Astrocyte (in vitro differentiated cells and primary cell): ENCODE results near the gene FSIP1. TPM values are rescaled to one million over a fixed set of nuclear protein-coding genes. Genes with fewer than 3 reads are reported as not detected.
A peak's percentile ranks its signal among the peaks of the same experiment; 100 is the strongest.

Experiments used
- DNase-seq: peaks from one replicate; pipeline ENCODE4 v3.0.0-alpha.2; 2010; ENCODE audit warnings: low read depth
- FAIRE-seq: peaks from 2 replicates; lab custom pipeline; 2011; peaks lifted over from hg19 to GRCh38; lab: Jason Lieb, UNC
- H2AFZ ChIP-seq: 2 replicates; pipeline ENCODE4 v1.6.0; 2012; ENCODE audit warnings: low read depth, low read length, inconsistent platforms
- H3K27ac ChIP-seq: 2 replicates; pipeline ENCODE4 v1.5.1; 2011; ENCODE audit warnings: low read depth, low read length, inconsistent platforms
- H3K27me3 ChIP-seq: 2 replicates; pipeline ENCODE4 v1.6.0; 2011; ENCODE audit warnings: low read length, inconsistent platforms; ENCODE audit not compliant: insufficient read depth
- H3K36me3 ChIP-seq: 2 replicates; pipeline ENCODE4 v1.5.1; 2011; ENCODE audit warnings: low read length, inconsistent platforms; ENCODE audit not compliant: insufficient read depth
- H3K4me1 ChIP-seq: 2 replicates; pipeline ENCODE4 v1.5.1; 2011; ENCODE audit warnings: low read length, inconsistent platforms; ENCODE audit not compliant: insufficient read depth
- H3K4me2 ChIP-seq: 2 replicates; pipeline ENCODE4 v1.6.0; 2012; ENCODE audit warnings: low read length, inconsistent platforms
- H3K4me3 ChIP-seq: 2 replicates; pipeline ENCODE4 v1.5.1; 2011; ENCODE audit warnings: low read depth, mild to moderate bottlenecking, low read length, inconsistent platforms; ENCODE audit not compliant: insufficient read depth
- H3K79me2 ChIP-seq: 2 replicates; pipeline ENCODE4 v1.6.0; 2012; ENCODE audit warnings: mild to moderate bottlenecking, low read length, inconsistent platforms; ENCODE audit not compliant: insufficient read depth
- H3K9ac ChIP-seq: 2 replicates; pipeline ENCODE4 v1.6.0; 2012; ENCODE audit warnings: mild to moderate bottlenecking, low read length, inconsistent platforms
- H3K9me3 ChIP-seq: 2 replicates; pipeline ENCODE4 v1.5.1; 2012; ENCODE audit warnings: low read depth, mild to moderate bottlenecking, low read length, inconsistent platforms; ENCODE audit not compliant: insufficient read depth
- H4K20me1 ChIP-seq: 2 replicates; pipeline ENCODE4 v1.6.0; 2012; ENCODE audit warnings: low read length, inconsistent platforms; ENCODE audit not compliant: insufficient read depth
- H3K27ac Mint-ChIP-seq: one replicate; pipeline ENCODE4 v1.8.0; 2021; ENCODE audit warnings: mild to moderate bottlenecking, mixed read lengths; ENCODE audit not compliant: unreplicated experiment
- H3K27me3 Mint-ChIP-seq: one replicate; pipeline ENCODE4 v1.8.0; 2021; ENCODE audit warnings: low read depth, mixed read lengths; ENCODE audit not compliant: unreplicated experiment
- H3K36me3 Mint-ChIP-seq: one replicate; pipeline ENCODE4 v1.8.0; 2021; ENCODE audit warnings: low read depth, mixed read lengths; ENCODE audit not compliant: unreplicated experiment
- H3K4me1 Mint-ChIP-seq: one replicate; pipeline ENCODE4 v1.8.0; 2021; ENCODE audit warnings: low read depth, mixed read lengths; ENCODE audit not compliant: unreplicated experiment
- H3K4me3 Mint-ChIP-seq: one replicate; pipeline ENCODE4 v1.8.0; 2021; ENCODE audit warnings: mild to moderate bottlenecking, moderate library complexity, mixed read lengths; ENCODE audit not compliant: unreplicated experiment
- H3K9me3 Mint-ChIP-seq: one replicate; pipeline ENCODE4 v1.8.0; 2021; ENCODE audit warnings: mild to moderate bottlenecking, mixed read lengths; ENCODE audit not compliant: unreplicated experiment
- EZH2 ChIP-seq: IDR thresholded peaks from 2 replicates; pipeline ENCODE4 v1.6.1; 2012; ENCODE audit warnings: mild to moderate bottlenecking, low read length, inconsistent platforms; ENCODE audit not compliant: insufficient read depth
- total RNA-seq: library from RNA; stranded (reverse); gene quantifications from 2 replicates; pipeline ENCODE4 v1.2.1, GENCODE V29; 2021
- TF ChIP-seq, protein P1 (sequence below): IDR thresholded peaks from 2 replicates; pipeline ENCODE4 v1.5.1; 2011; ENCODE audit warnings: low read depth, mild to moderate bottlenecking, inconsistent platforms, low read length, moderate library complexity; ENCODE audit not compliant: insufficient read depth

FSIP1 gene
- total RNA-seq, 1 donor from 2014 or later, result 0.77 TPM

DNA sequence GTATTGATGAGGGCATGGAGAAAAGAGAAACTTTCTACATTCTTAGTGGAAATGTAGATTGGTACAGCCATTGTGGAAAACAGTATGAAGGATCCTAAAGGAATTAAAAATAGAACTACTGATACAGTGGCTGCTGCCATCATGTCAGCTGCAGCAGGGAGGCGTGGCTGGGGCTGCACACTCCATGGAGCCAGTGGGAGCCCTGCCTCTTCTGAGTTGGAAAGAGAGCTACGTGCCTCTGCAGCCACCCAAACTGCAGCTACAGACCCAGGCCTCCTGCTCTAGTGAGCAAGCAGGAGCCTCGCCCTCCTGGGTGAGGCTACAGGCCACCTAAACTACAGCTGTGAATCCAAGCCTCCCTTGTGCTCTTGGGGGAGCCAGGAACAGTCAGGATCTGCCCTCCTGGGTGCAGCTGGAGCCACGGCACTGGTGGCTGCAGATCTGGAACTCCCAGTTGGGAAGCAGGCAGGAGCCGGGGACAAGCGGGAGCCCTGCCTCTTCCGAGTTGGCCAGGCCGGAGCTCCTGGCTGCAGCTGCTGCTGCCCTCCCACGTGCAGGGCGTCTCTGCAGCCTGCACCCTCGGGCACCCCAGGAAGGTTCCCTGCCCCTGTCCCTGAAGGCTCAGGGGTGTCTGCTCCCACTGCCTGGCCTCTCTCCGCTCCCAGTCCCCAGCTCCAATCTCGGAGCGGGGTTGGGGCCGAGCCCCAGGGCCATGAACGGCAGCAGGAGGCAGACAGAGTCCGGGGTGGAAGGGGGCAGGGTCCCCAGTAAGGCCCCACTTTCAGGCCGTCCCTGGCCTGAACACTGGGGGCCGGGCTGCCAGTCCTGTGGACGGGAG lies 137.3 kb downstream of the FSIP1 start:
- FAIRE-seq, result no peak

DNA sequence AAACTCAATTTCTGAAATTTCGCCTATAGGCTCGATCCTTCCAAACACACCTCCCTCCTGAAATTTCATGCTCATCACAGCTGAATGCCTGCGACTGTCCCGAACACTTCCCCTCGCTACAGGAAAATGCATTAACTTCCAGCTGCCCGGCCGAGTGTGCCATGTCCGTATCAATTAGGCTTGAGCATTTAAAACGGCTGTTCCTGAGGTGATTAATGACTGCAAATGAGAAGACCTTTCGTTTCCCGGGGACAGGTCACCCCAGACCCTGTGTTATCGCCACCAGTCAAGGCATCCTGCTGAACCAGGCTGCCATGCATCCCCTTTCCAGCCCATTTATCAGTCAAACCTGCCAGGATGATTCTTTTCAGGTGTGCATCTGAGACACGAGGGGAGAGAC lies 138.5 kb downstream of the FSIP1 start:
- TF ChIP-seq, protein P1, sequence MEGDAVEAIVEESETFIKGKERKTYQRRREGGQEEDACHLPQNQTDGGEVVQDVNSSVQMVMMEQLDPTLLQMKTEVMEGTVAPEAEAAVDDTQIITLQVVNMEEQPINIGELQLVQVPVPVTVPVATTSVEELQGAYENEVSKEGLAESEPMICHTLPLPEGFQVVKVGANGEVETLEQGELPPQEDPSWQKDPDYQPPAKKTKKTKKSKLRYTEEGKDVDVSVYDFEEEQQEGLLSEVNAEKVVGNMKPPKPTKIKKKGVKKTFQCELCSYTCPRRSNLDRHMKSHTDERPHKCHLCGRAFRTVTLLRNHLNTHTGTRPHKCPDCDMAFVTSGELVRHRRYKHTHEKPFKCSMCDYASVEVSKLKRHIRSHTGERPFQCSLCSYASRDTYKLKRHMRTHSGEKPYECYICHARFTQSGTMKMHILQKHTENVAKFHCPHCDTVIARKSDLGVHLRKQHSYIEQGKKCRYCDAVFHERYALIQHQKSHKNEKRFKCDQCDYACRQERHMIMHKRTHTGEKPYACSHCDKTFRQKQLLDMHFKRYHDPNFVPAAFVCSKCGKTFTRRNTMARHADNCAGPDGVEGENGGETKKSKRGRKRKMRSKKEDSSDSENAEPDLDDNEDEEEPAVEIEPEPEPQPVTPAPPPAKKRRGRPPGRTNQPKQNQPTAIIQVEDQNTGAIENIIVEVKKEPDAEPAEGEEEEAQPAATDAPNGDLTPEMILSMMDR, result no peak
- no peak for TF ChIP-seq EZH2
- Histone ChIP-seq H3K27ac (no peak overlapping the region), H3K9ac (no peak overlapping the region), H4K20me1 (no peaks in the 10 kb centered on the region), H3K36me3 (no peaks in the 10 kb centered on the region), H3K4me1 (peaks cover 17% of the 10 kb centered on the region), H3K27me3 (no peaks in the 10 kb centered on the region), H3K4me2 (no peak overlapping the region), H3K4me3 (no peak overlapping the region), H3K79me2 (no peaks in the 10 kb centered on the region), H3K9me3 (no peaks in the 10 kb centered on the region), H2AFZ (no peak overlapping the region)
- Mint-ChIP-seq H3K27me3 (no peaks in the 10 kb centered on the region), H3K9me3 (peaks cover 5% of the 10 kb centered on the region), H3K27ac (no peak overlapping the region), H3K36me3 (no peaks in the 10 kb centered on the region), H3K4me3 (no peak overlapping the region), H3K4me1 (peaks cover 13% of the 10 kb centered on the region)
- FAIRE-seq (no peak), DNase-seq (no peak)

More for the DNA sequence above, 137.3 kb downstream of the FSIP1 start:
- Histone ChIP-seq H3K79me2 (no peaks in the 10 kb centered on the region), H3K9ac (no peak overlapping the region), H3K27ac (no peak overlapping the region), H3K9me3 (no peaks in the 10 kb centered on the region), H3K27me3 (no peaks in the 10 kb centered on the region), H3K4me2 (no peak overlapping the region), H2AFZ (no peak overlapping the region), H3K4me3 (no peak overlapping the region), H4K20me1 (no peaks in the 10 kb centered on the region), H3K36me3 (no peaks in the 10 kb centered on the region), H3K4me1 (peaks cover 17% of the 10 kb centered on the region)
- Mint-ChIP-seq H3K36me3 (no peaks in the 10 kb centered on the region), H3K4me1 (peaks cover 13% of the 10 kb centered on the region), H3K27ac (no peak overlapping the region), H3K9me3 (peaks cover 5% of the 10 kb centered on the region), H3K27me3 (no peaks in the 10 kb centered on the region), H3K4me3 (no peak overlapping the region)
- no peak for TF ChIP-seq EZH2
- TF ChIP-seq, protein P1, result no peak
- DNase-seq, result no peak

DNA sequence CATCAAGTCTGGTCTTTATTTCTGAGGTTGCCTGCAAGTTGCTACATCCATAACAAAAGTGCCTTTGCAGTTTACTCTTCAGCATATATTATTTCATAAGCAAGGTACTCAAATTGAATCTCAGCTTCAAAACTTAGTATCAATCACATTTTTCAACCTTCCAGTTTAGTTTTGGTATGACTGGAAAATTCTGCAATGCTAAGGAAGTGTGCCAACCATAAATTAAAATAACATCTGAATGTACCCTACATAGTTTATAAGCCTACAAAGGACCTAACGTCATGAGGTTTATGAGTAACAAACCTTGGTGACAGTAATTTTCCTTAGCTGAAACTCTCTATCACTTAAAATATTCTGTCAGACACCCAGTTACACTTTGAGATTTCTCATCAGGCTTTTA lies 138.9 kb downstream of the FSIP1 start:
- H3K27ac Mint-ChIP-seq, result no peak overlapping the region
- Histone ChIP-seq H3K27me3 (no peaks in the 10 kb centered on the region), H3K9ac (no peak overlapping the region), H3K9me3 (no peaks in the 10 kb centered on the region), H3K36me3 (no peaks in the 10 kb centered on the region), H4K20me1 (no peaks in the 10 kb centered on the region), H2AFZ (no peak overlapping the region), H3K4me2 (no peak overlapping the region), H3K79me2 (no peaks in the 10 kb centered on the region), H3K4me3 (no peak overlapping the region), H3K27ac (no peak overlapping the region), H3K4me1 (peaks cover 17% of the 10 kb centered on the region)
- H3K4me1 Mint-ChIP-seq, result peaks cover 13% of the 10 kb centered on the region
- DNase-seq (no peak), FAIRE-seq (peak; percentile 50)
- no peak overlapping the region for H3K4me3 Mint-ChIP-seq
- TF ChIP-seq EZH2, result no peak
- TF ChIP-seq, protein P1, result no peak
- H3K36me3 Mint-ChIP-seq, result no peaks in the 10 kb centered on the region
- H3K27me3 Mint-ChIP-seq, result no peaks in the 10 kb centered on the region
- peaks cover 5% of the 10 kb centered on the region for H3K9me3 Mint-ChIP-seq
